H1 (cell line): Measurements from ENCODE around the gene FITM1. TPM values are rescaled to one million over a fixed set of nuclear protein-coding genes. Genes with fewer than 3 reads are reported as not detected.

Experiments used
- EGR1 ChIP-seq: IDR thresholded peaks from 2 replicates; pipeline ENCODE4 v1.6.1; 2011; ENCODE audit warnings: low read depth, low read length, borderline replicate concordance
- HDAC2 ChIP-seq, 2 experiments: fragments of 300-600 bp in 1 of 2; sonication (generic) in 1 of 2; IDR thresholded peaks; 2 replicates each; pipeline ENCODE4 v1.6.1; 2011 to 2012; ENCODE audit warnings: low read depth in 2 of 2, low read length in 2 of 2, mild to moderate bottlenecking in 2 of 2, moderate library complexity in 2 of 2, borderline replicate concordance in 1 of 2, inconsistent platforms in 1 of 2
- KDM1A ChIP-seq: fragments of 200-600, 300-600 bp; sonication (generic); IDR thresholded peaks from 2 replicates; pipeline ENCODE4 v1.7.1; 2016; ENCODE audit warnings: mild to moderate bottlenecking, low read length, borderline replicate concordance
- KDM4A ChIP-seq: IDR thresholded peaks from one replicate; pipeline ENCODE4 v1.7.1; 2012; ENCODE audit warnings: low read depth, mild to moderate bottlenecking, moderate library complexity, low read length, inconsistent platforms; ENCODE audit not compliant: severe bottlenecking
- PHF8 ChIP-seq: fragments of 200-600 bp; sonication (generic); conservative IDR thresholded peaks from 2 replicates; pipeline ENCODE4 v1.7.1; 2012; ENCODE audit warnings: low read depth, mild to moderate bottlenecking, inconsistent platforms, low read length, moderate library complexity
- RAD21 ChIP-seq, 2 experiments: IDR thresholded peaks in 1 of 2; conservative IDR thresholded peaks in 1 of 2; 2 replicates each; pipeline ENCODE4 v1.6.1; 2011; ENCODE audit warnings: low read depth in 2 of 2, low read length in 2 of 2, improper control_type of control experiment in 1 of 2, inconsistent platforms in 1 of 2, mild to moderate bottlenecking in 1 of 2, moderate library complexity in 1 of 2
- RNF2 ChIP-seq: fragments of 200-900, 300-1000 bp; sonication (generic); IDR thresholded peaks from 2 replicates; pipeline ENCODE4 v1.7.1; 2016; ENCODE audit warnings: borderline replicate concordance, low read depth, mild to moderate bottlenecking, antibody characterized with exemption, low read length; ENCODE audit not compliant: poor library complexity, severe bottlenecking; ENCODE audit errors: missing control alignments
- TAF1 ChIP-seq: IDR thresholded peaks from 2 replicates; pipeline ENCODE4 v1.6.1; 2011; ENCODE audit warnings: mild to moderate bottlenecking, low read depth, low read length
- polyA plus RNA-seq, 7 experiments: library from polyadenylated mRNA; depleted of rRNA in 3 of 7; stranded (reverse) in 5 of 7; unstranded in 2 of 7; fragments of >200 nt in 5 of 7; fragments of 200-250 nt in 2 of 7; gene quantifications; 1 replicate in 5 of 7; 2 replicates in 1 of 7; 4 replicates in 1 of 7; pipeline versions ENCODE4 v1.2.1 to v1.2.3, GENCODE V29; 2011 to 2013; ENCODE audit warnings: missing spikeins in 2 of 7, mixed read lengths in 2 of 7
- total RNA-seq: library from RNA; stranded (reverse); fragmentation: NEBNext Ultra II Directional; extraction: Animal tissue kit (Norgen Biotek cat#: 25700); gene quantifications from 2 replicates; pipeline ENCODE4 v1.2.1, GENCODE V29; 2021

Gene FITM1
- total and polyA plus RNA-seq, 2 of the 8 experiments (the other 6 are each of a cell fraction or from before 2014, with no cell fraction given) = 0.53 to 0.76 TPM

GRCh38 chr14:24110060-24110459, 20.4 kb upstream of the FITM1 start (continued):
- TF ChIP-seq KDM1A (no peak), PHF8 (no peak), RNF2 (no peak), RAD21 (IDR thresholded peaks at IDR 0.05 in 1 of 2, conservative IDR thresholded peaks at IDR 0.05 in 1 of 2; ENCODE audit: low read depth in 2 of 2, low read length in 2 of 2) (no peak), KDM4A (no peak), HDAC2 (IDR thresholded peaks at IDR 0.05; ENCODE audit: borderline replicate concordance in 1 of 2, low read depth in 2 of 2, low read length in 2 of 2) (no peak), EGR1 (no peak), TAF1 (no peak)
